B cell (primary cell): Measurements from ENCODE around the gene SCP2. TPM values are rescaled to one million over a fixed set of nuclear protein-coding genes. Genes with fewer than 3 reads are reported as not detected.
A peak's percentile ranks its signal among the peaks of the same experiment; 100 is the strongest.

Experiments used
- ATAC-seq: fragments of 200-7000 bp; cut with Tn5 transposase; one replicate; pipeline ENCODE4 v1.10.0; 2021; ENCODE audit warnings: low read depth, mild to moderate bottlenecking, moderate number of reproducible peaks, moderate library complexity
- CTCF ChIA-PET: fragments of 350-600 bp; sonication (Branson Sonifier 250); formaldehyde crosslinking; loops from one replicate; lab custom pipeline; 2021; ENCODE audit warnings: antibody characterized with exemption, inconsistent platforms; lab: Charles Lee
- POLR2A ChIA-PET: fragments of 350-600 bp; sonication (Branson Sonifier 250); formaldehyde crosslinking; loops from one replicate; lab custom pipeline; 2021; ENCODE audit warnings: antibody characterized with exemption; lab: Charles Lee
- DNase-seq: peaks from one replicate; pipeline ENCODE4 v3.0.0; 2013
- H2AFZ ChIP-seq: 2 replicates; pipeline ENCODE4 v1.6.1; 2012; ENCODE audit warnings: mild to moderate bottlenecking, low read depth, low read length; ENCODE audit not compliant: insufficient read depth, poor library complexity, severe bottlenecking
- H3K27ac ChIP-seq, 2 donors: 1 replicate in 1 of 2; 2 replicates in 1 of 2; pipeline ENCODE4 v1.5.1; 2012 to 2013; ENCODE audit warnings: low read length in 2 of 2, mild to moderate bottlenecking in 2 of 2, moderate library complexity in 1 of 2
- H3K27me3 ChIP-seq, 4 experiments: fragments of 200-600 bp in 1 of 4; sonication (generic) in 1 of 4; replicated peaks in 1 of 4; 1 replicate in 2 of 4; 2 replicates in 2 of 4; pipeline versions ENCODE4 v1.6.1 to v1.7.0; 2013 to 2016; ENCODE audit warnings: low read length in 3 of 4, mild to moderate bottlenecking in 2 of 4, mixed read lengths in 1 of 4, moderate library complexity in 1 of 4; ENCODE audit not compliant: insufficient read depth in 4 of 4, control insufficient read depth in 3 of 4; ENCODE audit errors: control extremely low read depth in 1 of 4
- H3K36me3 ChIP-seq, 2 experiments: replicated peaks in 1 of 2; 1 replicate in 1 of 2; 2 replicates in 1 of 2; pipeline versions ENCODE4 v1.6.1 to v1.7.1; 2013; ENCODE audit warnings: low read length in 1 of 2; ENCODE audit not compliant: insufficient read depth in 2 of 2, control insufficient read depth in 1 of 2; ENCODE audit errors: control extremely low read depth in 1 of 2, extremely low read depth in 1 of 2
- H3K4me1 ChIP-seq, 2 donors: fragments of 200-600 bp in 1 of 2; sonication (generic) in 1 of 2; 1 replicate in 1 of 2; 2 replicates in 1 of 2; pipeline versions ENCODE4 v1.5.1 to v1.6.1; 2013 to 2017; ENCODE audit warnings: low read length in 2 of 2; ENCODE audit not compliant: control insufficient read depth in 2 of 2, insufficient read depth in 2 of 2
- H3K4me2 ChIP-seq: replicated peaks from 2 replicates; pipeline ENCODE3; 2012; ENCODE audit warnings: mild to moderate bottlenecking, low read depth, low read length; ENCODE audit not compliant: poor library complexity, severe bottlenecking
- H3K4me3 ChIP-seq, 5 experiments: fragments of 200-600 bp in 1 of 5; sonication (generic) in 1 of 5; 1 replicate in 3 of 5; 2 replicates in 2 of 5; pipeline versions ENCODE4 v1.5.1 to v1.7.0; 2011 to 2016; ENCODE audit warnings: low read length in 4 of 5, mild to moderate bottlenecking in 4 of 5, low read depth in 2 of 5, control low read depth in 1 of 5, moderate library complexity in 1 of 5; ENCODE audit not compliant: insufficient read depth in 1 of 5; ENCODE audit errors: control extremely low read depth in 1 of 5, extremely low read depth in 1 of 5
- H3K79me2 ChIP-seq: fragments of 200-600 bp; sonication (generic); one replicate; pipeline ENCODE4 v1.6.0; 2016; ENCODE audit warnings: low read length; ENCODE audit not compliant: control insufficient read depth, insufficient read depth
- H3K9ac ChIP-seq: fragments of 200-600 bp; sonication (generic); 2 replicates; pipeline ENCODE4 v1.6.1; 2017; ENCODE audit warnings: mild to moderate bottlenecking, low read length, moderate library complexity
- H3K9me3 ChIP-seq, 3 donors: one replicate each; pipeline versions ENCODE4 v1.6.1 to v1.7.1; 2013; ENCODE audit warnings: low read length in 2 of 3; ENCODE audit not compliant: control insufficient read depth in 2 of 3, insufficient read depth in 1 of 3; ENCODE audit errors: control extremely low read depth in 1 of 3
- H4K20me1 ChIP-seq: 2 replicates; pipeline ENCODE4 v1.6.0; 2012; ENCODE audit warnings: mild to moderate bottlenecking, low read length; ENCODE audit not compliant: insufficient read depth, control insufficient read depth, poor library complexity, severe bottlenecking
- H3K27ac Mint-ChIP-seq: one replicate; pipeline ENCODE4 v1.8.0; 2021; ENCODE audit warnings: mixed read lengths
- H3K27me3 Mint-ChIP-seq: one replicate; pipeline ENCODE4 v1.8.0; 2021; ENCODE audit warnings: mixed read lengths
- H3K4me1 Mint-ChIP-seq: one replicate; pipeline ENCODE4 v1.8.0; 2021; ENCODE audit warnings: mixed read lengths
- H3K4me3 Mint-ChIP-seq: one replicate; pipeline ENCODE4 v1.8.0; 2021; ENCODE audit warnings: mixed read lengths
- H3K9me3 Mint-ChIP-seq: one replicate; pipeline ENCODE4 v1.8.0; 2022; ENCODE audit warnings: mixed read lengths; ENCODE audit not compliant: insufficient read depth
- EZH2 ChIP-seq: IDR thresholded peaks from 2 replicates; pipeline ENCODE4 v1.6.1; 2012; ENCODE audit warnings: borderline replicate concordance, low read depth, mild to moderate bottlenecking, moderate library complexity, low read length; ENCODE audit not compliant: insufficient read depth, poor library complexity, severe bottlenecking
- WGBS: methylation state at CpG from one replicate; pipeline ENCODE4 v1.1.5; 2013; ENCODE audit warnings: missing lambda C conversion rate; ENCODE audit not compliant: insufficient coverage; 5-methylcytosine and 5-hydroxymethylcytosine counted together
- intact Hi-C: fragments of 100-400 bp; cut with micrococcal nuclease; formaldehyde crosslinking; loops from one replicate; pipeline ENCODE4 v1.10.0; 2022
- polyA minus RNA-seq: library from RNA; depleted of rRNA, polyadenylated mRNA; stranded (reverse); fragments of >200 nt; gene quantifications from 2 replicates; pipeline ENCODE4 v1.2.3, GENCODE V29; 2012
- polyA plus RNA-seq: library from polyadenylated mRNA; depleted of rRNA; stranded (reverse); fragments of >200 nt; gene quantifications from 2 replicates; pipeline ENCODE4 v1.2.3, GENCODE V29; 2012
- total RNA-seq, 2 donors: library from RNA; stranded (reverse); fragments of 120-200 nt in 1 of 2; gene quantifications; 1 replicate in 1 of 2; 2 replicates in 1 of 2; pipeline versions ENCODE4 v1.2.3 to v1.2.4, GENCODE V29; 2013 to 2022
- TF ChIP-seq, protein P1 (sequence below): fragments of 200-600 bp; IDR thresholded peaks from one replicate; pipeline ENCODE4 v1.8.0; 2022; ENCODE audit warnings: antibody characterized with exemption, mild to moderate bottlenecking

The SCP2 gene, protein sequence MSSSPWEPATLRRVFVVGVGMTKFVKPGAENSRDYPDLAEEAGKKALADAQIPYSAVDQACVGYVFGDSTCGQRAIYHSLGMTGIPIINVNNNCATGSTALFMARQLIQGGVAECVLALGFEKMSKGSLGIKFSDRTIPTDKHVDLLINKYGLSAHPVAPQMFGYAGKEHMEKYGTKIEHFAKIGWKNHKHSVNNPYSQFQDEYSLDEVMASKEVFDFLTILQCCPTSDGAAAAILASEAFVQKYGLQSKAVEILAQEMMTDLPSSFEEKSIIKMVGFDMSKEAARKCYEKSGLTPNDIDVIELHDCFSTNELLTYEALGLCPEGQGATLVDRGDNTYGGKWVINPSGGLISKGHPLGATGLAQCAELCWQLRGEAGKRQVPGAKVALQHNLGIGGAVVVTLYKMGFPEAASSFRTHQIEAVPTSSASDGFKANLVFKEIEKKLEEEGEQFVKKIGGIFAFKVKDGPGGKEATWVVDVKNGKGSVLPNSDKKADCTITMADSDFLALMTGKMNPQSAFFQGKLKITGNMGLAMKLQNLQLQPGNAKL
- total RNA-seq (45.0 and 46.6 TPM in 2 replicates), polyA plus RNA-seq (19.4 and 25.3 TPM in 2 replicates), polyA minus RNA-seq (18.7 and 19.8 TPM in 2 replicates)
- total RNA-seq (2013), result 109 TPM

- Mint-ChIP-seq H3K9me3 (no peaks in the 10 kb centered on the region), H3K4me3 (peak within 1 kb of the TSS; percentile 89), H3K27me3 (peaks cover 12% of the 10 kb centered on the region), H3K27ac (peak within 1 kb of the TSS; percentile 22), H3K4me1 (peaks cover 19% of the 10 kb centered on the region)
- Histone ChIP-seq H3K4me3 (peak within 1 kb of the TSS; percentile 59 to 85 (median 82)), H2AFZ (peak within 1 kb of the TSS; percentile 96), H3K4me1 (peaks cover 10 to 19% of the 10 kb centered on the region in 2 donors), H3K4me2 (peak within 1 kb of the TSS; percentile 89), H4K20me1 (no peaks in the 10 kb centered on the region), H3K79me2 (no peaks in the 10 kb centered on the region), H3K27ac (peak within 1 kb of the TSS in 1 of 2 donors; percentile 61), H3K27me3 (peaks cover 0 to 20% (median 7%) of the 10 kb centered on the region in 4 experiments), H3K9ac (peak within 1 kb of the TSS; percentile 82), H3K9me3 (no peaks in the 10 kb centered on the region), H3K36me3 (no peaks in the 10 kb centered on the region)
- CTCF ChIA-PET, result no interaction called here
- DNase-seq (peak; percentile 72), ATAC-seq (peak; percentile 86)
- POLR2A ChIA-PET, result interaction anchor here (0.6 kb wide), 1 partner anchor 231 kb away, joined by 4 read pairs; no protein-coding TSS in a partner anchor
- intact Hi-C loops, result loop anchor here (10.0 kb wide), 4 partner anchors 87 to 873 kb away; partner anchors contain the start of genes BTF3L4, ORC1, PRPF38A and TXNDC12
- no peak for TF ChIP-seq EZH2
- TF ChIP-seq, protein P1, sequence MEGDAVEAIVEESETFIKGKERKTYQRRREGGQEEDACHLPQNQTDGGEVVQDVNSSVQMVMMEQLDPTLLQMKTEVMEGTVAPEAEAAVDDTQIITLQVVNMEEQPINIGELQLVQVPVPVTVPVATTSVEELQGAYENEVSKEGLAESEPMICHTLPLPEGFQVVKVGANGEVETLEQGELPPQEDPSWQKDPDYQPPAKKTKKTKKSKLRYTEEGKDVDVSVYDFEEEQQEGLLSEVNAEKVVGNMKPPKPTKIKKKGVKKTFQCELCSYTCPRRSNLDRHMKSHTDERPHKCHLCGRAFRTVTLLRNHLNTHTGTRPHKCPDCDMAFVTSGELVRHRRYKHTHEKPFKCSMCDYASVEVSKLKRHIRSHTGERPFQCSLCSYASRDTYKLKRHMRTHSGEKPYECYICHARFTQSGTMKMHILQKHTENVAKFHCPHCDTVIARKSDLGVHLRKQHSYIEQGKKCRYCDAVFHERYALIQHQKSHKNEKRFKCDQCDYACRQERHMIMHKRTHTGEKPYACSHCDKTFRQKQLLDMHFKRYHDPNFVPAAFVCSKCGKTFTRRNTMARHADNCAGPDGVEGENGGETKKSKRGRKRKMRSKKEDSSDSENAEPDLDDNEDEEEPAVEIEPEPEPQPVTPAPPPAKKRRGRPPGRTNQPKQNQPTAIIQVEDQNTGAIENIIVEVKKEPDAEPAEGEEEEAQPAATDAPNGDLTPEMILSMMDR, result no peak
- WGBS, result 2% methylated on average over 63 of the region's 65 CpGs
Observed at GRCh38 chr1:52927212-52928014, at the start of gene SCP2. TSS of gene SCP2 (plus strand) at chr1:52927276. CDS start at chr1:52927397, 121 bp downstream.
